Lung (tissue), 12 donors: ENCODE results near the gene CHN2. TPM values are rescaled to one million over a fixed set of nuclear protein-coding genes. Genes with fewer than 3 reads are reported as not detected.

Experiments
- ATAC-seq: fragments of 200-7000 bp; cut with Tn5 transposase; one replicate; pipeline ENCODE4 v1.9.1; 2020; ENCODE audit warnings: moderate number of reproducible peaks; ENCODE audit not compliant: insufficient read depth, low FRiP score
- DNase-seq, 3 donors: peaks; one replicate each; pipeline ENCODE4 v3.0.0-alpha.2; 2013 to 2017
- H3K27ac ChIP-seq, 2 donors: one replicate each; pipeline ENCODE4 v1.5.1; 2013; ENCODE audit warnings: mild to moderate bottlenecking in 2 of 2, moderate library complexity in 2 of 2, control low read depth in 1 of 2, inconsistent platforms in 1 of 2, low read depth in 1 of 2, low read length in 1 of 2
- H3K27me3 ChIP-seq, 3 donors: one replicate each; pipeline ENCODE4 v1.5.1; 2013; ENCODE audit warnings: low read length in 2 of 3; ENCODE audit not compliant: control insufficient read depth in 3 of 3, insufficient read depth in 3 of 3
- H3K36me3 ChIP-seq, 4 donors: one replicate each; pipeline ENCODE4 v1.5.1; 2013; ENCODE audit warnings: low read length in 4 of 4, mild to moderate bottlenecking in 1 of 4, moderate library complexity in 1 of 4; ENCODE audit not compliant: control insufficient read depth in 4 of 4, insufficient read depth in 4 of 4
- H3K4me1 ChIP-seq, 5 donors: one replicate each; pipeline ENCODE4 v1.5.1; 2013; ENCODE audit warnings: low read length in 5 of 5, mild to moderate bottlenecking in 2 of 5, moderate library complexity in 1 of 5; ENCODE audit not compliant: control insufficient read depth in 5 of 5, insufficient read depth in 5 of 5
- H3K4me3 ChIP-seq: one replicate; pipeline ENCODE4 v1.5.1; 2013; ENCODE audit warnings: mild to moderate bottlenecking, control low read depth, moderate library complexity
- H3K9ac ChIP-seq, 2 donors: one replicate each; pipeline ENCODE4 v1.5.1; 2013; ENCODE audit warnings: low read length in 2 of 2, control low read depth in 1 of 2; ENCODE audit not compliant: insufficient read depth in 1 of 2
- H3K9me3 ChIP-seq, 4 donors: one replicate each; pipeline ENCODE4 v1.5.1; 2013; ENCODE audit warnings: low read length in 3 of 4, mild to moderate bottlenecking in 1 of 4, moderate library complexity in 1 of 4; ENCODE audit not compliant: control insufficient read depth in 4 of 4, insufficient read depth in 3 of 4
- CTCF ChIP-seq: IDR thresholded peaks from 2 replicates; pipeline ENCODE4 v1.5.1; 2012; ENCODE audit warnings: mild to moderate bottlenecking; ENCODE audit errors: control extremely low read depth, extremely low read depth
- WGBS, 2 donors: extraction: QIAGEN DNeasy Blood & Tissue Kit; methylation state at CpG; one replicate each; pipeline ENCODE4 v1.1.7; 2013; 5-methylcytosine and 5-hydroxymethylcytosine counted together
- polyA plus RNA-seq, 2 donors: library from polyadenylated mRNA; stranded (reverse); fragments of 200-250 nt; gene quantifications; one replicate each; pipeline ENCODE4 v1.2.1, GENCODE V29; 2013
- total RNA-seq, 2 donors: library from RNA; depleted of rRNA in 1 of 2; stranded (reverse); fragments of >200 nt in 1 of 2; gene quantifications; one replicate each; pipeline ENCODE4 v1.2.1, GENCODE V29; 2014 to 2021
- donor health status: control.
- donor health status: control.
- donor health status: Bipolar disorder and iron deficiency.
- donor health status: healthy.
- donor health status: DM: yes; HTN: yes; CAD: no.

CHN2 gene
- total and polyA plus RNA-seq, 4 donors = 3.2 to 11.0 (median 6.7) TPM

- Histone ChIP-seq H3K4me3 (no peak overlapping the region), H3K27me3 (peaks cover 0 to 8% (median 0%) of the 10 kb centered on the region in 3 donors), H3K36me3 (no peaks in the 10 kb centered on the region), H3K9me3 (peaks cover 0 to 3% (median 0%) of the 10 kb centered on the region in 4 donors), H3K4me1 (peaks cover 0 to 10% (median 0%) of the 10 kb centered on the region in 5 donors), H3K9ac (no peak overlapping the region), H3K27ac (no peak overlapping the region)
- 88 to 99% methylated on average over 1 of the region's 1 CpG for WGBS, 2 donors
- DNase-seq (no peak), ATAC-seq (no peak)
- no peak for TF ChIP-seq CTCF
Measured at GRCh38 chr7:29365423-29365822, 170.8 kb downstream of the CHN2 start.

GRCh38 chr7:29367784-29368183 lies 173.2 kb downstream of the CHN2 start:
- Histone ChIP-seq H3K9ac (no peak overlapping the region), H3K4me1 (no peaks in the 10 kb centered on the region), H3K27ac (no peak overlapping the region), H3K36me3 (no peaks in the 10 kb centered on the region), H3K4me3 (no peak overlapping the region), H3K27me3 (peaks cover 0 to 8% (median 0%) of the 10 kb centered on the region in 3 donors), H3K9me3 (peaks cover 0 to 3% (median 0%) of the 10 kb centered on the region in 4 donors)
- DNase-seq = no peak
- ATAC-seq = no peak
- 67 to 80% methylated on average over 3 of the region's 3 CpGs for WGBS, 2 donors
- no peak for TF ChIP-seq CTCF

GRCh38 chr7:29369909-29370488 lies 175.4 kb downstream of the CHN2 start:
- H3K36me3 ChIP-seq = no peaks in the 10 kb centered on the region
- no peak for TF ChIP-seq CTCF
- H3K9ac ChIP-seq = no peak overlapping the region
- WGBS, 2 donors = 93 to 94% methylated on average over 8 of the region's 8 CpGs
- no peak overlapping the region for H3K4me3 ChIP-seq
- H3K27ac ChIP-seq = no peak overlapping the region
- no peaks in the 10 kb centered on the region for H3K4me1 ChIP-seq
- DNase-seq = no peak
- H3K9me3 ChIP-seq = peaks cover 0 to 3% (median 0%) of the 10 kb centered on the region in 4 donors
- ATAC-seq = no peak
- H3K27me3 ChIP-seq = no peaks in the 10 kb centered on the region
